ENCODE data around the gene ZNF581. TPM values are rescaled to one million over a fixed set of nuclear protein-coding genes. Genes with fewer than 3 reads are reported as not detected.

ZNF581 gene
- total RNA-seq, 1 experiment from 2014 or later: 37.5 TPM

- CTCF ChIA-PET: interaction anchor here (0.6 to 0.7 kb wide), 2 partner anchors 16 to 133 kb away, joined by 4 to 9 read pairs; no protein-coding TSS in a partner anchor
- POLR2A ChIA-PET (ENCODE audit: unreplicated experiment): no interaction called here
- intact Hi-C loops (cut with micrococcal nuclease): no loop called here
Measured at GRCh38 chr19:55636723-55637122, 6.7 kb upstream of the ZNF581 start.

GRCh38 chr19:55637534-55637933, 5.9 kb upstream of the ZNF581 start:
- no peak overlapping the region for H2AFZ ChIP-seq (ENCODE audit: low read length)
- POLR2A ChIA-PET (ENCODE audit: unreplicated experiment): no interaction called here
- no peak overlapping the region for H3K4me2 ChIP-seq (ENCODE audit: low read length)
- peaks cover 24% of the 10 kb centered on the region for H3K4me1 ChIP-seq (ENCODE audit: insufficient read depth, low read length)
- H3K9ac ChIP-seq (ENCODE audit: low read length): no peak overlapping the region
- CTCF ChIA-PET: no interaction called here
- H3K79me2 ChIP-seq (ENCODE audit: low read length): peaks cover 65% of the 10 kb centered on the region
- intact Hi-C loops (cut with micrococcal nuclease): no loop called here
- TF ChIP-seq EZH2 (IDR thresholded peaks at IDR 0.05; ENCODE audit: low read length, unreplicated experiment) (no peak), CTCF (conservative IDR thresholded peaks at IDR 0.05; ENCODE audit: low read depth, low read length) (no peak), EZH2phosphoT487 (IDR thresholded peaks at IDR 0.05; ENCODE audit: borderline replicate concordance, low read length) (no peak)
- DNase-seq (no peak), ATAC-seq (no peak)
- H3K36me3 ChIP-seq (ENCODE audit: low read depth, low read length): no peaks in the 10 kb centered on the region
- H3K27me3 ChIP-seq (ENCODE audit: low read length): no peaks in the 10 kb centered on the region
- no peaks in the 10 kb centered on the region for H3K9me2 ChIP-seq (replicated peaks; ENCODE audit: low read length)
- no peaks in the 10 kb centered on the region for H4K20me1 ChIP-seq (ENCODE audit: low read length)
- peaks cover 4% of the 10 kb centered on the region for H3F3A ChIP-seq (ENCODE audit: low read length, unreplicated experiment)
- no peak overlapping the region for H3K4me3 ChIP-seq (ENCODE audit: low read length)
- H3K9me3 ChIP-seq (ENCODE audit: low read length): no peaks in the 10 kb centered on the region
- H3K27ac ChIP-seq (ENCODE audit: low read length): no peak overlapping the region
- BruUV-seq (replicated peaks): no TSS peak

More at GRCh38 chr19:55636723-55637122, 6.7 kb upstream of the ZNF581 start:
- TF ChIP-seq CTCF (conservative IDR thresholded peaks at IDR 0.05; ENCODE audit: low read depth, low read length): no peak
- no peak for TF ChIP-seq EZH2phosphoT487 (IDR thresholded peaks at IDR 0.05; ENCODE audit: borderline replicate concordance, low read length)
- no peak for TF ChIP-seq EZH2 (IDR thresholded peaks at IDR 0.05; ENCODE audit: low read length, unreplicated experiment)
- H3K4me3 ChIP-seq (ENCODE audit: low read length): peak overlapping the region; percentile 99
- H3K27me3 ChIP-seq (ENCODE audit: low read length): no peaks in the 10 kb centered on the region
- H3K9me3 ChIP-seq (ENCODE audit: low read length): no peaks in the 10 kb centered on the region
- H3K4me1 ChIP-seq (ENCODE audit: insufficient read depth, low read length): peaks cover 21% of the 10 kb centered on the region
- ATAC-seq (no peak), DNase-seq (no peak)
- no peaks in the 10 kb centered on the region for H4K20me1 ChIP-seq (ENCODE audit: low read length)
- no TSS peak for BruUV-seq (replicated peaks)
- H3K9me2 ChIP-seq (replicated peaks; ENCODE audit: low read length): no peaks in the 10 kb centered on the region
- no peak overlapping the region for H2AFZ ChIP-seq (ENCODE audit: low read length)
- peak overlapping the region; percentile 99 for H3K4me2 ChIP-seq (ENCODE audit: low read length)
- peaks cover 58% of the 10 kb centered on the region for H3K79me2 ChIP-seq (ENCODE audit: low read length)
- peaks cover 4% of the 10 kb centered on the region for H3F3A ChIP-seq (ENCODE audit: low read length, unreplicated experiment)
- no peaks in the 10 kb centered on the region for H3K36me3 ChIP-seq (ENCODE audit: low read depth, low read length)
- no peak overlapping the region for H3K27ac ChIP-seq (ENCODE audit: low read length)
- no peak overlapping the region for H3K9ac ChIP-seq (ENCODE audit: low read length)

GRCh38 chr19:55638864-55639359, 4.5 kb upstream of the ZNF581 start:
- H3K27ac ChIP-seq (ENCODE audit: low read length): no peak overlapping the region
- H3K9me3 ChIP-seq (ENCODE audit: low read length): no peaks in the 10 kb centered on the region
- peaks cover 32% of the 10 kb centered on the region for H3K4me1 ChIP-seq (ENCODE audit: insufficient read depth, low read length)
- H3K79me2 ChIP-seq (ENCODE audit: low read length): peaks cover 78% of the 10 kb centered on the region
- intact Hi-C loops (cut with micrococcal nuclease): no loop called here
- H3K9me2 ChIP-seq (replicated peaks; ENCODE audit: low read length): no peaks in the 10 kb centered on the region
- ChIA-PET POLR2A (ENCODE audit: unreplicated experiment) (no interaction called here), CTCF (interaction anchor here (0.6 to 1.2 kb wide), 2 partner anchors 16 to 123 kb away, joined by 3 to 5 read pairs; no protein-coding TSS in a partner anchor)
- BruUV-seq (replicated peaks): no TSS peak
- no peak for TF ChIP-seq EZH2phosphoT487 (IDR thresholded peaks at IDR 0.05; ENCODE audit: borderline replicate concordance, low read length)
- TF ChIP-seq CTCF (conservative IDR thresholded peaks at IDR 0.05; ENCODE audit: low read depth, low read length): peak; percentile 81
- no peak for TF ChIP-seq EZH2 (IDR thresholded peaks at IDR 0.05; ENCODE audit: low read length, unreplicated experiment)
- H3K9ac ChIP-seq (ENCODE audit: low read length): no peak overlapping the region
- no peaks in the 10 kb centered on the region for H3K36me3 ChIP-seq (ENCODE audit: low read depth, low read length)
- H4K20me1 ChIP-seq (ENCODE audit: low read length): no peaks in the 10 kb centered on the region
- H3K4me3 ChIP-seq (ENCODE audit: low read length): no peak overlapping the region
- no peak overlapping the region for H3K4me2 ChIP-seq (ENCODE audit: low read length)
- no peaks in the 10 kb centered on the region for H3K27me3 ChIP-seq (ENCODE audit: low read length)
- ATAC-seq (no peak), DNase-seq (peak; percentile 64)
- H2AFZ ChIP-seq (ENCODE audit: low read length): no peak overlapping the region
- H3F3A ChIP-seq (ENCODE audit: low read length, unreplicated experiment): peaks cover 4% of the 10 kb centered on the region
